Smooth muscle cell (in vitro differentiated cells): ENCODE measurements around the gene KAT8. TPM values are rescaled to one million over a fixed set of nuclear protein-coding genes. Genes with fewer than 3 reads are reported as not detected.
"Not testable (repeated sequence)": the region's sequence is repeated elsewhere in the genome, so short reads cannot be mapped to it uniquely, and the experiment has no call there.

ENCODE experiments used
- DNase-seq: peaks from one replicate; lab custom pipeline; 2025; ENCODE audit not compliant: unreplicated experiment; lab: John Stamatoyannopoulos, UW
- H2AFZ ChIP-seq: fragments of 200-600 bp; sonication (generic); 2 replicates; pipeline ENCODE4 v1.6.0; 2016; ENCODE audit warnings: antibody characterized with exemption, low read depth, mild to moderate bottlenecking
- H3F3A ChIP-seq: fragments of 200-600 bp; sonication (generic); 2 replicates; pipeline ENCODE4 v1.6.0; 2017; ENCODE audit warnings: antibody characterized with exemption, low read depth
- H3K27ac ChIP-seq: fragments of 200-600 bp; sonication (generic); 2 replicates; pipeline ENCODE4 v1.5.1; 2016; ENCODE audit warnings: low read depth, mild to moderate bottlenecking
- H3K27me3 ChIP-seq: fragments of 200-600 bp; sonication (generic); 2 replicates; pipeline ENCODE4 v1.6.1; 2016; ENCODE audit warnings: low read depth, mild to moderate bottlenecking
- H3K36me3 ChIP-seq: fragments of 200-600 bp; sonication (generic); 2 replicates; pipeline ENCODE4 v1.5.1; 2016; ENCODE audit warnings: low read depth
- H3K4me1 ChIP-seq: fragments of 200-600 bp; sonication (generic); 2 replicates; pipeline ENCODE4 v1.5.1; 2016; ENCODE audit warnings: low read depth
- H3K4me2 ChIP-seq: fragments of 200-600 bp; sonication (generic); 2 replicates; pipeline ENCODE4 v1.6.0; 2016; ENCODE audit warnings: mild to moderate bottlenecking
- H3K4me3 ChIP-seq: fragments of 200-600 bp; sonication (generic); 2 replicates; pipeline ENCODE4 v1.5.1; 2016; ENCODE audit warnings: mild to moderate bottlenecking
- H3K79me2 ChIP-seq: fragments of 200-600 bp; sonication (generic); 2 replicates; pipeline ENCODE4 v1.6.0; 2016; ENCODE audit warnings: low read depth, mild to moderate bottlenecking
- H3K9ac ChIP-seq: fragments of 200-600 bp; sonication (generic); 2 replicates; pipeline ENCODE4 v1.6.0; 2016; ENCODE audit warnings: low read depth
- H3K9me3 ChIP-seq: fragments of 200-600 bp; sonication (generic); replicated peaks from 2 replicates; pipeline ENCODE4 v1.5.1; 2016; ENCODE audit warnings: low read depth
- H4K20me1 ChIP-seq: fragments of 200-600 bp; sonication (generic); 2 replicates; pipeline ENCODE4 v1.6.0; 2016; ENCODE audit warnings: low read depth
- CTCF ChIP-seq: fragments of 200-600 bp; sonication (generic); IDR thresholded peaks from 2 replicates; pipeline ENCODE4 v1.5.1; 2017; ENCODE audit warnings: borderline replicate concordance, mild to moderate bottlenecking, antibody characterized with exemption; ENCODE audit not compliant: insufficient read depth, poor library complexity, severe bottlenecking
- WGBS: methylation state at CpG from one replicate; pipeline ENCODE4 v1.1.7; 2016; ENCODE audit warnings: low lambda C conversion rate; 5-methylcytosine and 5-hydroxymethylcytosine counted together
- polyA plus RNA-seq: library from polyadenylated mRNA; unstranded; fragments of >200 nt; fragmentation: Nextera tagmentation; extraction: Ambion mirVana; gene quantifications from 2 replicates; pipeline ENCODE4 v1.2.1, GENCODE V29; 2016
- total RNA-seq: library from RNA; depleted of rRNA; stranded (reverse); fragments of >200 nt; gene quantifications from 2 replicates; pipeline ENCODE4 v1.2.3, GENCODE V29; 2014

Gene KAT8
- total and polyA plus RNA-seq, 2 experiments from 2014 or later = 29.1 to 32.9 TPM

DNA sequence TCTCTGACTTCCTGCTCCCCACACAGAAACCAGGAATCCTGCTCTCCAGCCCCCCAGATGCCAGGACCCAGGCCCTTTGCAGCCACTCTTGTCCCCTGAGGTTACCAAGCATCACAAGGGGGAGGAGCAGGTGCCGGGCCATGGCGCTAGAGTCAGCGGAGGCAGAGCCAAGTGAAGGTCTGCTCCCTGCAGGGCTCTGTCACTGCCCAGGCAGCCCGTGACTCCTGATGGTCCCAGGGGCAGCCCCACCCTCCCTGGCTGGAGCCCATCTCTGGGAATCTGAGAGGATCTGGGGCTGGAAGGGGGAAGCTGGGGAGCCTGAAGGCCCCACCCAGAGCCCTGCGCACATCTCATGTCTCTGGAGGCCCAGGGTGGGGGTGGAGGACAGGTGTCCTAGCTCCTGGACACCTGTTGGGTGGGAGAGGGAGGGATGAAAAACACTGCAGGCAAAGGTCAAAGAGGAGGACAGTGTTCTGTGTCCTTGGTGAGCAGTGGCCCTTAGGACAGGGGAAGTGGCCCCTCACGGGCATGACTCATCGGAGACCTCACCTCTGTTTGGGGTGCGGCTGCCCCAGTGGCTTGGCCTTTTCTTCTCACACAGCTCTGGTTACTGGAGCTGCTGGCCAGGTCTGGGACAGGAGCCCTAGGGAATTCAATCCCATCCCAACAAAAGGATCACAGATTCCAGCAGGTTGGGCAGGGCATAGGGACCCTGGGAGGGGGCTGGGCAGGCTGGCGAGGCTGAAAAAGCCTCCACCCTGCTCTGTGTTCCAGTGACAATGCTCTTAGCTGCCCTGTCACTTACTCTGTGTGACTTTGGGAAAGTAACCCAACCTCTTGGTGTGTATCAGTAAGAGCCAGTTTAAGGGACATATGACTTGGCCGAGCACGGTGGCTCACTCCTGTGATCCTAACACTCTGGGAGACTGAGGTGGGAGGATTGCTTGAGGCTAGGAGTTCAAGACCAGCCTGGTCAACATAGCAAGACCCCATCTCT lies 32.7 kb downstream of the KAT8 start, which contains the start of gene PRSS36:
TSS of gene PRSS36 (minus strand) at position 173 of the 997 bp plus-strand sequence. CDS start at position 142, 31 bp downstream.
- 84% methylated on average over 11 of the region's 11 CpGs for WGBS
- Histone ChIP-seq H3K9ac (no peak within 1 kb of the TSS), H4K20me1 (no peaks in the 10 kb centered on the region), H3K9me3 (no peaks in the 10 kb centered on the region), H3K4me2 (no peak within 1 kb of the TSS), H3K36me3 (no peaks in the 10 kb centered on the region), H3K27me3 (peaks cover 27% of the 10 kb centered on the region), H3F3A (no peaks in the 10 kb centered on the region), H3K79me2 (no peaks in the 10 kb centered on the region), H3K27ac (no peak within 1 kb of the TSS), H3K4me1 (no peaks in the 10 kb centered on the region), H2AFZ (no peak within 1 kb of the TSS), H3K4me3 (no peak within 1 kb of the TSS)
- no peak for DNase-seq
- TF ChIP-seq CTCF = no peak

DNA sequence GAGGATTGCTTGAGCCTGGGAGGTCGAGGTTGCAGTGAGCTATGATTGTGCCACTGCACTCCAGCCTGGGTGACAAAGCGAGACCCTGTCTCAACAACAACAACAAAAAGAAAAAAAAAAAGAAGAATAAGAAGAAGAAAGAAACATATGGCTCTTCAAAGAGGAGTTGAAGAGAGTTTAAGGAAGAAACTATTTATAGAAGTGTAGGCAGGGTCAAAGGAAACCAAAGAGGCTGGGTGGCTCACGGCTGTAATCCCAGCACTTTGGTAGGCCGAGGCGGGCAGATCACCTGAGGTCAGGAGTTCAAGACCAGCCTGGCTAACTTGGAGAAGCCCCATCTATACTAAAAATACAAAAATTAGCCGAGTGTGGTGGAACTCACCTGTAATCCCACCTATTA lies 33.5 kb downstream of the KAT8 start:
- not testable (repeated sequence) for H3F3A ChIP-seq, H3K79me2 ChIP-seq, H3K4me2 ChIP-seq, H3K9ac ChIP-seq, H3K4me1 ChIP-seq, H3K36me3 ChIP-seq, H4K20me1 ChIP-seq, H2AFZ ChIP-seq, DNase-seq, H3K27ac ChIP-seq, H3K9me3 ChIP-seq, H3K4me3 ChIP-seq
- peaks cover 27% of the 10 kb centered on the region for H3K27me3 ChIP-seq
- 87% methylated on average over 6 of the region's 6 CpGs for WGBS

- Histone ChIP-seq H2AFZ (no peak overlapping the region), H3K4me3 (no peak overlapping the region), H3K4me2 (no peak overlapping the region)
Measured at GRCh38 chr16:31157136-31157535, 39.7 kb downstream of the KAT8 start.

More at GRCh38 chr16:31157136-31157535, 39.7 kb downstream of the KAT8 start:
- no peaks in the 10 kb centered on the region for H3F3A ChIP-seq
- DNase-seq = no peak
- 86% methylated on average over 8 of the region's 8 CpGs for WGBS
- no peaks in the 10 kb centered on the region for H3K27me3 ChIP-seq
- H4K20me1 ChIP-seq = no peaks in the 10 kb centered on the region
- H3K9ac ChIP-seq = no peak overlapping the region
- H3K79me2 ChIP-seq = no peaks in the 10 kb centered on the region
- no peaks in the 10 kb centered on the region for H3K9me3 ChIP-seq
- TF ChIP-seq CTCF = no peak
- H3K27ac ChIP-seq = no peak overlapping the region
- no peaks in the 10 kb centered on the region for H3K36me3 ChIP-seq
- no peaks in the 10 kb centered on the region for H3K4me1 ChIP-seq
